ENCODE results near the gene ZFHX3.

DNA sequence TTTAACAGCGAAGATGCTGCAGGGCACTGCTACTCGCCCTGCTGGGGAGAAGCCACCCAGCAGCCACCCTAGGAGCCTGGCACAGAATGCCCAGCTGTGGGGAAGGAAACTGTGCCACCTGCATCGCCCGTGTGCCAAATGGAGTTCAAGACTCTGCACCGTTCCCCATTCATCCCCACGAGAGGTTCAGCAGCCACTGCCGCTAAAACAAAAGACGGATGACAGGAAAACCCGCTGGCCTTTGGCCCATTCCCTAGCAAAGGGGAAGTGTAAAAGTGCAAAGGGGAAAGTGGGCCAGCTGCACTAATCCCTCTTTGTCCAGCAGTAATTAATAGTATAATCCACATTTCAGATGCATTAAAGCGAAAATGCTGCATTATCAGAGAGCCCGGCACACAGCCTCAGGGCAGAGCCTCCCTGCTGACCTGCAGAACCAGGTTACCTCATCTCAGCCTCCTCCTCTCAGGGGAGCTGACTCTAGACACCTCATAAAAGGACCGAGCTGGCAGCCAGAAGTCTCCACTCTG, 37.7 kb downstream of the ZFHX3 start:
- TF ChIP-seq CTCF (IDR thresholded peaks at IDR 0.05; ENCODE audit: low read depth, low read length) (no peak), EZH2phosphoT487 (IDR thresholded peaks at IDR 0.05; ENCODE audit: low read depth) (no peak)
